Natural killer cell (primary cell): ENCODE measurements around the gene HRK. TPM values are rescaled to one million over a fixed set of nuclear protein-coding genes. Genes with fewer than 3 reads are reported as not detected.

ENCODE experiments used
- ATAC-seq, 3 donors: fragments of 150-1000 bp in 2 of 3; fragments of 200-7000 bp in 1 of 3; cut with Tn5 transposase; 1 replicate in 1 of 3; 2 replicates in 2 of 3; pipeline ENCODE4 v1.10.0; 2021; ENCODE audit warnings: mild to moderate bottlenecking in 2 of 3, moderate library complexity in 2 of 3
- DNase-seq, 2 donors: peaks; one replicate each; pipeline versions ENCODE4 v3.0.0 to v3.0.0-alpha.2; 2013 to 2021; ENCODE audit warnings: mixed read lengths in 1 of 2
- H3K27ac ChIP-seq: one replicate; pipeline ENCODE4 v1.5.1; 2013; ENCODE audit warnings: mild to moderate bottlenecking, low read length
- H3K27me3 ChIP-seq: one replicate; pipeline ENCODE4 v1.6.1; 2013; ENCODE audit warnings: low read length; ENCODE audit not compliant: control insufficient read depth, insufficient read depth
- H3K36me3 ChIP-seq: one replicate; pipeline ENCODE4 v1.6.1; 2013; ENCODE audit warnings: low read length; ENCODE audit not compliant: control insufficient read depth, insufficient read depth
- H3K4me1 ChIP-seq: one replicate; pipeline ENCODE4 v1.6.1; 2013; ENCODE audit warnings: low read length; ENCODE audit not compliant: control insufficient read depth, insufficient read depth
- H3K4me3 ChIP-seq: one replicate; pipeline ENCODE4 v1.5.1; 2013; ENCODE audit warnings: low read length
- H3K9me3 ChIP-seq: one replicate; pipeline ENCODE4 v1.6.1; 2013; ENCODE audit warnings: low read length; ENCODE audit not compliant: control insufficient read depth, insufficient read depth
- H3K27ac Mint-ChIP-seq, 2 donors: one replicate each; pipeline ENCODE4 v1.8.0; 2022; ENCODE audit warnings: mild to moderate bottlenecking in 2 of 2, mixed read lengths in 2 of 2, moderate library complexity in 1 of 2
- H3K27me3 Mint-ChIP-seq, 2 donors: one replicate each; pipeline ENCODE4 v1.8.0; 2022; ENCODE audit warnings: low read depth in 2 of 2, mixed read lengths in 2 of 2
- H3K36me3 Mint-ChIP-seq: one replicate; pipeline ENCODE4 v1.8.0; 2022; ENCODE audit warnings: mixed read lengths
- H3K4me1 Mint-ChIP-seq, 2 donors: one replicate each; pipeline ENCODE4 v1.8.0; 2022; ENCODE audit warnings: mixed read lengths in 2 of 2
- H3K4me3 Mint-ChIP-seq: one replicate; pipeline ENCODE4 v1.8.0; 2022; ENCODE audit warnings: mild to moderate bottlenecking, moderate library complexity, mixed read lengths
- H3K9me3 Mint-ChIP-seq, 2 donors: one replicate each; pipeline ENCODE4 v1.8.0; 2022; ENCODE audit warnings: mixed read lengths in 2 of 2
- WGBS: methylation state at CpG from one replicate; pipeline ENCODE4 v1.1.7; 2013; ENCODE audit warnings: missing lambda C conversion rate; ENCODE audit not compliant: insufficient coverage; 5-methylcytosine and 5-hydroxymethylcytosine counted together
- intact Hi-C: fragments of 100-400 bp; cut with micrococcal nuclease; formaldehyde crosslinking; loops from one replicate; pipeline ENCODE4 v1.14.2; 2022
- total RNA-seq, 4 donors: library from RNA; stranded (reverse); fragments of 120-200 nt in 1 of 4; gene quantifications; one replicate each; pipeline versions ENCODE4 v1.2.3 to v1.2.4, GENCODE V29; 2013 to 2022
- TF ChIP-seq, protein P1 (sequence below): fragments of 200-600 bp; IDR thresholded peaks from one replicate; pipeline ENCODE4 v1.8.0; 2022; ENCODE audit warnings: antibody characterized with exemption

HRK gene
- total RNA-seq, 3 donors from 2014 or later (not counting 1 experiment from before 2014, with no cell fraction given): 0.15 TPM; not detected in 2

DNA sequence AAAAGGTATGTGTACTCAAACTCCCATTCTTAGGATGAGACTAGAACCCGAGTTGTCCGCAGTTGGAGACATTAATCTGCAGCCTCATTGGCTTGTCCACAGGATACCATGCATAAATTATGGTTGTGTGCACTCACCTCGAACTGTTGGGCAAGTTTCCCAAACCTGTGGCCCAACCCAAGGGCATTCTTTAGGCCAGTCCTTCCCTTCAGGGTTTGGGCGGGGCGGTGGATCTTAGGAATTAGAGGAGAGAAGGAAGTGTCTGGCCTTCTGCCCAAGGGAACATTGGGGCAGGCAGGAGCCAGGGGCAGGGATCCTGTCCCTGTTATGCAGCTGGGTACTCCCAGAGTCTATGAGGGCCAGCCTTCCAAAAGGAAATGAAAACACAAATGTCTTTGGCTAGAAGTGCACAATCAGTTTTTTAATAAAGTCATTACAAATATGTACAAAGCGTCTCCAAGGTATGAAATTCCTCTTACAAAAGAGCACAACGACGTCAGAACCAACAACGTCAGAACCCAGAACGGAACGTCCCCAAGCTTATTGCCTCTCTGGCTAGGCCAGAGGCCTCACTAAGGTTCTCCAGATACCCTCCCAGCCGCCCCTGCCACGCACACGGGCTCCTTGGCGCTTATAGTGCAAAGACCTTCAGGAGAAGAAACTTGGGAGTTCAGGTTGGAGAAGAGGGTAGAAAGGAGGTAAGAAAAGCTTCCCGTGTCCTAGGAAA, 25.3 kb downstream of the HRK start:
- no peaks in the 10 kb centered on the region for H3K4me1 ChIP-seq
- no peak overlapping the region for H3K4me3 Mint-ChIP-seq
- no peaks in the 10 kb centered on the region for H3K36me3 ChIP-seq
- 88% methylated on average over 16 of the region's 16 CpGs for WGBS
- no peaks in the 10 kb centered on the region for H3K9me3 ChIP-seq
- no peak overlapping the region for H3K4me3 ChIP-seq
- H3K27ac Mint-ChIP-seq: no peak overlapping the region
- no peak overlapping the region for H3K27ac ChIP-seq
- ATAC-seq (no peak), DNase-seq (no peak)
- H3K27me3 Mint-ChIP-seq: peaks cover 26 to 27% of the 10 kb centered on the region in 2 donors
- intact Hi-C loops: no loop called here
- H3K27me3 ChIP-seq: no peaks in the 10 kb centered on the region
- H3K9me3 Mint-ChIP-seq: no peaks in the 10 kb centered on the region
- TF ChIP-seq, protein P1, sequence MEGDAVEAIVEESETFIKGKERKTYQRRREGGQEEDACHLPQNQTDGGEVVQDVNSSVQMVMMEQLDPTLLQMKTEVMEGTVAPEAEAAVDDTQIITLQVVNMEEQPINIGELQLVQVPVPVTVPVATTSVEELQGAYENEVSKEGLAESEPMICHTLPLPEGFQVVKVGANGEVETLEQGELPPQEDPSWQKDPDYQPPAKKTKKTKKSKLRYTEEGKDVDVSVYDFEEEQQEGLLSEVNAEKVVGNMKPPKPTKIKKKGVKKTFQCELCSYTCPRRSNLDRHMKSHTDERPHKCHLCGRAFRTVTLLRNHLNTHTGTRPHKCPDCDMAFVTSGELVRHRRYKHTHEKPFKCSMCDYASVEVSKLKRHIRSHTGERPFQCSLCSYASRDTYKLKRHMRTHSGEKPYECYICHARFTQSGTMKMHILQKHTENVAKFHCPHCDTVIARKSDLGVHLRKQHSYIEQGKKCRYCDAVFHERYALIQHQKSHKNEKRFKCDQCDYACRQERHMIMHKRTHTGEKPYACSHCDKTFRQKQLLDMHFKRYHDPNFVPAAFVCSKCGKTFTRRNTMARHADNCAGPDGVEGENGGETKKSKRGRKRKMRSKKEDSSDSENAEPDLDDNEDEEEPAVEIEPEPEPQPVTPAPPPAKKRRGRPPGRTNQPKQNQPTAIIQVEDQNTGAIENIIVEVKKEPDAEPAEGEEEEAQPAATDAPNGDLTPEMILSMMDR: no peak
- no peaks in the 10 kb centered on the region for H3K36me3 Mint-ChIP-seq
- H3K4me1 Mint-ChIP-seq: no peaks in the 10 kb centered on the region

DNA sequence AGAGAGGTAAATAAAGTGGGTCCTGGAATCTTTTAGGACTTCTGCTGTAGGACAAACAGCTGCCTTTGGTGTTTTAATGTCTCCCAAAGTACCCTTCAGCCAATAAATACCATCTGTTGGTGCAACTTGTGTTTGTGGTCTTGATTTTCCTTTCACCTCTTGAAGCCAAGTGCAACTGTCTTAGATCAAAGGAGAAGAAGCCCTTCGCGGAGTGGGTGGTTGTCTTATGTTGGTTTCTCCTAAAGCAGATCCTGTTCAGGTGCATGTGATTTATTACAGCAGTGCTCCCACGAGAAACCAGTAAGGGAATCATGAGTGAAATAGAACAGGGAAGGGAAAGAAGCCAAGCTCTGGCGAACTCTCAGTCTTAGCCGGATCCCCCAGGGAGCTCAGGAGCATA, 27.7 kb downstream of the HRK start:
- Mint-ChIP-seq H3K9me3 (no peaks in the 10 kb centered on the region), H3K27me3 (peaks cover 18 to 21% of the 10 kb centered on the region in 2 donors), H3K36me3 (no peaks in the 10 kb centered on the region), H3K4me3 (no peak overlapping the region), H3K4me1 (no peaks in the 10 kb centered on the region), H3K27ac (no peak overlapping the region)
- Histone ChIP-seq H3K27ac (no peak overlapping the region), H3K27me3 (no peaks in the 10 kb centered on the region), H3K36me3 (no peaks in the 10 kb centered on the region), H3K4me1 (no peaks in the 10 kb centered on the region), H3K4me3 (no peak overlapping the region), H3K9me3 (no peaks in the 10 kb centered on the region)
- TF ChIP-seq, protein P1: no peak
- ATAC-seq (no peak), DNase-seq (no peak)
- intact Hi-C loops: no loop called here
- WGBS: 64% methylated on average over 5 of the region's 5 CpGs

DNA sequence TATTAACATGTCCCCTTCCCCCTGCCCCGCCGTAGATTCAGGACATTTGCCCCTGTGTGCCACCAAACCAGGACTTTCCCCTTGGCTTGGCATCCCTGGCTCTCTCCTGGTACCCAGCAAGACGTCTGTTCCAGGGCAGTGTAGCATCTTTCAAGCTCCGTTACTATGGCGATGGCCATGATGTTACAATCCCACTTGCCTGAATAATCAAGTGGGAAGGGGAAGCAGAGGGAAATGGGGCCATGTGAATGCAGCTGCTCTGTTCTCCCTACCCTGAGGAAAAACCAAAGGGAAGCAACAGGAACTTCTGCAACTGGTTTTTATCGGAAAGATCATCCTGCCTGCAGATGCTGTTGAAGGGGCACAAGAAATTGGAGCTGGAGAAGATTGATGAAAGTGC, 28.9 kb downstream of the HRK start:
- 91% methylated on average over 6 of the region's 6 CpGs for WGBS
- TF ChIP-seq, protein P1: no peak
- no peak overlapping the region for H3K27ac Mint-ChIP-seq
- Histone ChIP-seq H3K4me1 (no peaks in the 10 kb centered on the region), H3K9me3 (no peaks in the 10 kb centered on the region), H3K36me3 (no peaks in the 10 kb centered on the region), H3K27ac (no peak overlapping the region), H3K27me3 (no peaks in the 10 kb centered on the region), H3K4me3 (no peak overlapping the region)
- intact Hi-C loops: no loop called here
- H3K4me3 Mint-ChIP-seq: no peak overlapping the region
- no peaks in the 10 kb centered on the region for H3K9me3 Mint-ChIP-seq
- ATAC-seq: no peak
- DNase-seq: no peak
- no peaks in the 10 kb centered on the region for H3K36me3 Mint-ChIP-seq
- H3K27me3 Mint-ChIP-seq: peaks cover 8 to 9% of the 10 kb centered on the region in 2 donors
- H3K4me1 Mint-ChIP-seq: no peaks in the 10 kb centered on the region

DNA sequence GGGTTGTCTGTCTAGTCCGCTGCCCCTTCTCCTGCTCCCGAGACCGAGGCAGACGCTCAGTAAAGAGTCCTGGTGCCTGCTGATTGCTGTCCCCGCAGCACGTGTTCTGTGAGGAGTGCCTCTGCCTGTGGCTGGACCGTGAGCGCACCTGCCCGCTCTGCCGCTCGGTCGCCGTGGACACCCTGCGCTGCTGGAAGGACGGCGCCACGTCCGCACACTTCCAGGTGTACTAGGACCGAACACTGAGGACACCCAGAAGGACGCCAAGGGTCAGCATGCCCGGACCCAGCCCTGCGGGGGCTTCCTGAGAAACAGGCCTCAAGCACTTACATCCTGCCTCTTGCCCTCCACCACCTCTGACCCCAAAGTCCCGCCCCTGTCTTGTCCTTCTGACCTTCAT, 32.0 kb downstream of the HRK start:
- Mint-ChIP-seq H3K4me3 (no peak overlapping the region), H3K4me1 (no peaks in the 10 kb centered on the region), H3K27me3 (peaks cover 0 to 7% of the 10 kb centered on the region in 2 donors), H3K9me3 (no peaks in the 10 kb centered on the region), H3K27ac (no peak overlapping the region), H3K36me3 (no peaks in the 10 kb centered on the region)
- Histone ChIP-seq H3K9me3 (no peaks in the 10 kb centered on the region), H3K36me3 (no peaks in the 10 kb centered on the region), H3K4me3 (no peak overlapping the region), H3K27ac (no peak overlapping the region), H3K4me1 (no peaks in the 10 kb centered on the region), H3K27me3 (no peaks in the 10 kb centered on the region)
- no peak for ATAC-seq
- TF ChIP-seq, protein P1: no peak
- 91% methylated on average over 23 of the region's 23 CpGs for WGBS
- DNase-seq: no peak
- intact Hi-C loops: no loop called here
